ENCODE measurements around the gene PGM2L1.

The PGM2L1 gene

GRCh38 chr11:74412733-74413359 lies 14.6 kb upstream of the PGM2L1 start:
- Histone ChIP-seq H3K14ac (ENCODE audit: low read length in 2 of 2) (no peak overlapping the region), H3K9me3 (ENCODE audit: control insufficient read depth, low read length) (no peaks in the 10 kb centered on the region), H2BK12ac (ENCODE audit: low read length in 2 of 2) (no peak overlapping the region), H3K9ac (ENCODE audit: low read length) (no peak overlapping the region), H4K8ac (ENCODE audit: low read length) (no peak overlapping the region), H3K36me3 (ENCODE audit: control insufficient read depth in 1 of 2, insufficient read depth in 2 of 2, low read depth in 1 of 2, low read length in 2 of 2) (no peaks in the 10 kb centered on the region), H3K4me1 (ENCODE audit: control insufficient read depth, insufficient read depth, low read depth, low read length) (peaks cover 8% of the 10 kb centered on the region), H3K79me1 (replicated peaks; ENCODE audit: low read length, poor library complexity, severe bottlenecking) (no peaks in the 10 kb centered on the region), H3K4ac (ENCODE audit: low read depth in 1 of 2, low read length in 2 of 2) (no peak overlapping the region), H3K18ac (ENCODE audit: low read depth in 1 of 2, low read length in 2 of 2) (no peak overlapping the region), H3K4me3 (ENCODE audit: insufficient read depth in 1 of 2, low read depth in 1 of 2, low read length in 2 of 2) (no peak overlapping the region), H2BK15ac (ENCODE audit: low read depth, poor library complexity, severe bottlenecking) (no peak overlapping the region), H2BK5ac (ENCODE audit: low read depth, low read length, poor library complexity, severe bottlenecking) (no peak overlapping the region), H2BK120ac (ENCODE audit: low read depth, low read length) (no peak overlapping the region), H3K27ac (ENCODE audit: low read length, poor library complexity, severe bottlenecking) (no peak overlapping the region), H4K91ac (ENCODE audit: low read length) (no peak overlapping the region), H3K4me2 (ENCODE audit: low read length, poor library complexity, severe bottlenecking) (no peak overlapping the region), H2AFZ (ENCODE audit: low read depth, low read length) (no peak overlapping the region), H3K23ac (ENCODE audit: low read length in 2 of 2) (no peak overlapping the region), H2AK5ac (ENCODE audit: low read length, severe bottlenecking) (no peak overlapping the region), H3K27me3 (ENCODE audit: control insufficient read depth in 1 of 2, insufficient read depth in 1 of 2, low read length in 2 of 2) (no peaks in the 10 kb centered on the region)
- no peak for DNase-seq
- 91% methylated on average over 9 of the region's 11 CpGs for WGBS

GRCh38 chr11:74412321-74412720 lies 14.1 kb upstream of the PGM2L1 start:
- peaks cover 5% of the 10 kb centered on the region for H3K4me1 ChIP-seq (ENCODE audit: control insufficient read depth, insufficient read depth, low read depth, low read length)
- H3K9me3 ChIP-seq (ENCODE audit: control insufficient read depth, low read length), result no peaks in the 10 kb centered on the region
- no peak overlapping the region for H3K4me2 ChIP-seq (ENCODE audit: low read length, poor library complexity, severe bottlenecking)
- H2BK5ac ChIP-seq (ENCODE audit: low read depth, low read length, poor library complexity, severe bottlenecking), result no peak overlapping the region
- no peak overlapping the region for H3K23ac ChIP-seq (ENCODE audit: low read length in 2 of 2)
- H3K14ac ChIP-seq (ENCODE audit: low read length in 2 of 2), result no peak overlapping the region
- no peak overlapping the region for H2BK15ac ChIP-seq (ENCODE audit: low read depth, poor library complexity, severe bottlenecking)
- H2AK5ac ChIP-seq (ENCODE audit: low read length, severe bottlenecking), result no peak overlapping the region
- H2BK120ac ChIP-seq (ENCODE audit: low read depth, low read length), result no peak overlapping the region
- no peak overlapping the region for H3K4ac ChIP-seq (ENCODE audit: low read depth in 1 of 2, low read length in 2 of 2)
- no peak overlapping the region for H3K27ac ChIP-seq (ENCODE audit: low read length, poor library complexity, severe bottlenecking)
- no peak overlapping the region for H2AFZ ChIP-seq (ENCODE audit: low read depth, low read length)
- no peak overlapping the region for H2BK12ac ChIP-seq (ENCODE audit: low read length in 2 of 2)
- no peak overlapping the region for H4K91ac ChIP-seq (ENCODE audit: low read length)
- no peaks in the 10 kb centered on the region for H3K36me3 ChIP-seq (ENCODE audit: control insufficient read depth in 1 of 2, insufficient read depth in 2 of 2, low read depth in 1 of 2, low read length in 2 of 2)
- H3K4me3 ChIP-seq (ENCODE audit: insufficient read depth in 1 of 2, low read depth in 1 of 2, low read length in 2 of 2), result no peak overlapping the region
- H3K18ac ChIP-seq (ENCODE audit: low read depth in 1 of 2, low read length in 2 of 2), result no peak overlapping the region
- H4K8ac ChIP-seq (ENCODE audit: low read length), result no peak overlapping the region
- WGBS, result 77% methylated on average over 2 of the region's 2 CpGs
- no peak overlapping the region for H3K9ac ChIP-seq (ENCODE audit: low read length)
- H3K27me3 ChIP-seq (ENCODE audit: control insufficient read depth in 1 of 2, insufficient read depth in 1 of 2, low read length in 2 of 2), result no peaks in the 10 kb centered on the region
- H3K79me1 ChIP-seq (replicated peaks; ENCODE audit: low read length, poor library complexity, severe bottlenecking), result no peaks in the 10 kb centered on the region
- DNase-seq, result peak; percentile 9

GRCh38 chr11:74409633-74410032 lies 11.4 kb upstream of the PGM2L1 start:
- WGBS, result 87% methylated on average over 2 of the region's 2 CpGs
- Histone ChIP-seq H3K18ac (ENCODE audit: low read depth in 1 of 2, low read length in 2 of 2) (no peak overlapping the region), H2BK12ac (ENCODE audit: low read length in 2 of 2) (no peak overlapping the region)

GRCh38 chr11:74403607-74404321 lies 5.5 kb upstream of the PGM2L1 start:
- Histone ChIP-seq H3K9ac (ENCODE audit: low read length) (no peak overlapping the region), H3K4ac (ENCODE audit: low read depth in 1 of 2, low read length in 2 of 2) (no peak overlapping the region), H3K4me3 (ENCODE audit: insufficient read depth in 1 of 2, low read depth in 1 of 2, low read length in 2 of 2) (no peak overlapping the region), H2BK5ac (ENCODE audit: low read depth, low read length, poor library complexity, severe bottlenecking) (no peak overlapping the region), H2BK120ac (ENCODE audit: low read depth, low read length) (no peak overlapping the region), H3K9me3 (ENCODE audit: control insufficient read depth, low read length) (no peaks in the 10 kb centered on the region), H2BK15ac (ENCODE audit: low read depth, poor library complexity, severe bottlenecking) (no peak overlapping the region), H3K14ac (ENCODE audit: low read length in 2 of 2) (no peak overlapping the region), H3K18ac (ENCODE audit: low read depth in 1 of 2, low read length in 2 of 2) (no peak overlapping the region), H4K91ac (ENCODE audit: low read length) (no peak overlapping the region), H2BK12ac (ENCODE audit: low read length in 2 of 2) (no peak overlapping the region), H3K36me3 (ENCODE audit: control insufficient read depth in 1 of 2, insufficient read depth in 2 of 2, low read depth in 1 of 2, low read length in 2 of 2) (no peaks in the 10 kb centered on the region), H3K4me1 (ENCODE audit: control insufficient read depth, insufficient read depth, low read depth, low read length) (no peaks in the 10 kb centered on the region), H2AFZ (ENCODE audit: low read depth, low read length) (no peak overlapping the region), H3K27me3 (ENCODE audit: control insufficient read depth in 1 of 2, insufficient read depth in 1 of 2, low read length in 2 of 2) (no peaks in the 10 kb centered on the region), H2AK5ac (ENCODE audit: low read length, severe bottlenecking) (no peak overlapping the region), H3K23ac (ENCODE audit: low read length in 2 of 2) (no peak overlapping the region), H3K27ac (ENCODE audit: low read length, poor library complexity, severe bottlenecking) (no peak overlapping the region), H4K8ac (ENCODE audit: low read length) (no peak overlapping the region), H3K79me1 (replicated peaks; ENCODE audit: low read length, poor library complexity, severe bottlenecking) (no peaks in the 10 kb centered on the region), H3K4me2 (ENCODE audit: low read length, poor library complexity, severe bottlenecking) (no peak overlapping the region)
- 65% methylated on average over 4 of the region's 4 CpGs for WGBS
- no peak for DNase-seq

More at GRCh38 chr11:74409633-74410032, 11.4 kb upstream of the PGM2L1 start:
- Histone ChIP-seq H3K36me3 (ENCODE audit: control insufficient read depth in 1 of 2, insufficient read depth in 2 of 2, low read depth in 1 of 2, low read length in 2 of 2) (no peaks in the 10 kb centered on the region), H3K4me3 (ENCODE audit: insufficient read depth in 1 of 2, low read depth in 1 of 2, low read length in 2 of 2) (no peak overlapping the region), H3K23ac (ENCODE audit: low read length in 2 of 2) (no peak overlapping the region), H3K27ac (ENCODE audit: low read length, poor library complexity, severe bottlenecking) (no peak overlapping the region), H3K9ac (ENCODE audit: low read length) (no peak overlapping the region), H2BK15ac (ENCODE audit: low read depth, poor library complexity, severe bottlenecking) (no peak overlapping the region), H2AFZ (ENCODE audit: low read depth, low read length) (no peak overlapping the region), H3K14ac (ENCODE audit: low read length in 2 of 2) (no peak overlapping the region), H2BK120ac (ENCODE audit: low read depth, low read length) (no peak overlapping the region), H3K4me1 (ENCODE audit: control insufficient read depth, insufficient read depth, low read depth, low read length) (no peaks in the 10 kb centered on the region), H3K79me1 (replicated peaks; ENCODE audit: low read length, poor library complexity, severe bottlenecking) (no peaks in the 10 kb centered on the region), H3K4me2 (ENCODE audit: low read length, poor library complexity, severe bottlenecking) (no peak overlapping the region), H3K4ac (ENCODE audit: low read depth in 1 of 2, low read length in 2 of 2) (no peak overlapping the region), H2BK5ac (ENCODE audit: low read depth, low read length, poor library complexity, severe bottlenecking) (no peak overlapping the region), H4K91ac (ENCODE audit: low read length) (no peak overlapping the region), H4K8ac (ENCODE audit: low read length) (no peak overlapping the region), H3K27me3 (ENCODE audit: control insufficient read depth in 1 of 2, insufficient read depth in 1 of 2, low read length in 2 of 2) (no peaks in the 10 kb centered on the region), H2AK5ac (ENCODE audit: low read length, severe bottlenecking) (no peak overlapping the region), H3K9me3 (ENCODE audit: control insufficient read depth, low read length) (no peaks in the 10 kb centered on the region)
- DNase-seq, result no peak

All from mesenchymal stem cell (in vitro differentiated cells and primary cell).